Thoracic aorta (tissue), 2 donors: ENCODE data around the gene PARD3. TPM values are rescaled to one million over a fixed set of nuclear protein-coding genes. Genes with fewer than 3 reads are reported as not detected.

Experiments
- ATAC-seq: fragments of 150-250 bp; one replicate; pipeline ENCODE4 v1.8.0; 2017; ENCODE audit warnings: low read depth; ENCODE audit not compliant: insufficient number of reproducible peaks, low FRiP score
- DNase-seq: peaks from one replicate; pipeline ENCODE4 v3.0.0-alpha.2; 2020; ENCODE audit warnings: low spot score
- H3K27ac ChIP-seq, 2 donors: fragments of 200-600 bp; sonication (generic); 1 replicate in 1 of 2; 2 replicates in 1 of 2; pipeline ENCODE4 v1.5.1; 2016; ENCODE audit warnings: mild to moderate bottlenecking in 2 of 2, moderate library complexity in 2 of 2
- H3K27me3 ChIP-seq: fragments of 200-600 bp; sonication (generic); replicated peaks from 2 replicates; pipeline ENCODE4 v1.6.0; 2016; ENCODE audit warnings: mild to moderate bottlenecking; ENCODE audit not compliant: insufficient read depth
- H3K36me3 ChIP-seq: fragments of 200-600 bp; sonication (generic); one replicate; pipeline ENCODE4 v1.5.1; 2016
- H3K4me1 ChIP-seq, 2 donors: fragments of 200-600 bp; sonication (generic); 1 replicate in 1 of 2; 2 replicates in 1 of 2; pipeline versions ENCODE4 v1.5.1 to v1.6.0; 2016; ENCODE audit warnings: low read depth in 2 of 2, mild to moderate bottlenecking in 1 of 2; ENCODE audit not compliant: control insufficient read depth in 1 of 2
- H3K4me3 ChIP-seq: fragments of 200-600 bp; sonication (generic); 2 replicates; pipeline ENCODE4 v1.5.1; 2016; ENCODE audit warnings: mild to moderate bottlenecking
- H3K9me3 ChIP-seq: fragments of 200-600 bp; sonication (generic); 2 replicates; pipeline ENCODE4 v1.5.1; 2016
- CTCF ChIP-seq: fragments of 200-600 bp; sonication (generic); IDR thresholded peaks from one replicate; pipeline ENCODE4 v1.5.1; 2019; ENCODE audit warnings: antibody characterized with exemption
- total RNA-seq, 2 donors: library from RNA; depleted of rRNA; stranded (reverse); fragments of >200 nt; gene quantifications; one replicate each; pipeline versions ENCODE4 v1.1.0 to v1.2.3, GENCODE V29; 2016

Gene PARD3
- total RNA-seq, 2 donors from 2014 or later, result 16.7 to 34.5 TPM

- H3K36me3 ChIP-seq, result no peaks in the 10 kb centered on the region
- no peaks in the 10 kb centered on the region for H3K27me3 ChIP-seq
- H3K4me3 ChIP-seq, result peak overlapping the region; percentile 40
- no peak overlapping the region for H3K27ac ChIP-seq
- no peak for TF ChIP-seq CTCF
- peaks cover 4 to 15% of the 10 kb centered on the region in 2 donors for H3K4me1 ChIP-seq
- no peaks in the 10 kb centered on the region for H3K9me3 ChIP-seq
- DNase-seq, result peak; percentile 4
- no peak for ATAC-seq
Observed at GRCh38 chr10:34768261-34768971, 46.7 kb downstream of the PARD3 start.

GRCh38 chr10:34766811-34767494, 48.1 kb downstream of the PARD3 start:
- H3K4me1 ChIP-seq, result peaks cover 4 to 15% of the 10 kb centered on the region in 2 donors
- H3K27ac ChIP-seq, result no peak overlapping the region
- no peak for TF ChIP-seq CTCF
- H3K4me3 ChIP-seq, result no peak overlapping the region
- DNase-seq, result no peak
- no peaks in the 10 kb centered on the region for H3K36me3 ChIP-seq
- ATAC-seq, result no peak
- H3K27me3 ChIP-seq, result no peaks in the 10 kb centered on the region
- H3K9me3 ChIP-seq, result no peaks in the 10 kb centered on the region

- Histone ChIP-seq H3K27ac (no peak overlapping the region), H3K27me3 (no peaks in the 10 kb centered on the region), H3K9me3 (no peaks in the 10 kb centered on the region), H3K36me3 (no peaks in the 10 kb centered on the region), H3K4me3 (no peak overlapping the region), H3K4me1 (peaks cover 4 to 15% of the 10 kb centered on the region in 2 donors)
- TF ChIP-seq CTCF, result no peak
- ATAC-seq, result no peak
- DNase-seq, result no peak
Observed at GRCh38 chr10:34766266-34766600, 48.9 kb downstream of the PARD3 start.

GRCh38 chr10:34764472-34764946, 50.6 kb downstream of the PARD3 start:
- Histone ChIP-seq H3K9me3 (no peaks in the 10 kb centered on the region), H3K4me3 (no peak overlapping the region), H3K27me3 (no peaks in the 10 kb centered on the region), H3K36me3 (no peaks in the 10 kb centered on the region), H3K4me1 (peaks cover 4 to 19% of the 10 kb centered on the region in 2 donors), H3K27ac (no peak overlapping the region)
- TF ChIP-seq CTCF, result no peak
- no peak for ATAC-seq
- no peak for DNase-seq

GRCh38 chr10:34762603-34763299, 52.3 kb downstream of the PARD3 start:
- Histone ChIP-seq H3K27me3 (no peaks in the 10 kb centered on the region), H3K9me3 (no peaks in the 10 kb centered on the region), H3K36me3 (no peaks in the 10 kb centered on the region), H3K4me1 (peaks cover 0 to 16% of the 10 kb centered on the region in 2 donors), H3K27ac (no peak overlapping the region), H3K4me3 (no peak overlapping the region)
- DNase-seq (no peak), ATAC-seq (no peak)
- no peak for TF ChIP-seq CTCF
